Stimulated activated naive CD8-positive, alpha-beta T cell treated with anti-CD3 and anti-CD28 coated beads, Interleukin-15, Interleukin-2, amounts not matched to agents 100 ng/mL and 50 ng/mL, for 24 hours (primary cell): ENCODE results near the gene UTF1.
"Not testable (repeated sequence)": the region's sequence is repeated elsewhere in the genome, so short reads cannot be mapped to it uniquely, and the experiment has no call there.

Experiments
- H3K27ac Mint-ChIP-seq: one replicate; pipeline ENCODE4 v1.8.0; 2021; ENCODE audit warnings: mild to moderate bottlenecking, mixed read lengths
- H3K27me3 Mint-ChIP-seq: one replicate; pipeline ENCODE4 v1.8.0; 2021; ENCODE audit warnings: mixed read lengths
- H3K36me3 Mint-ChIP-seq: one replicate; pipeline ENCODE4 v1.8.0; 2021; ENCODE audit warnings: low read depth, mixed read lengths
- H3K4me1 Mint-ChIP-seq: one replicate; pipeline ENCODE4 v1.8.0; 2021; ENCODE audit warnings: low read depth, mixed read lengths
- H3K4me3 Mint-ChIP-seq: one replicate; pipeline ENCODE4 v1.8.0; 2021; ENCODE audit warnings: mild to moderate bottlenecking, mixed read lengths
- H3K9me3 Mint-ChIP-seq: one replicate; pipeline ENCODE4 v1.8.0; 2021; ENCODE audit warnings: mixed read lengths

Gene UTF1

GRCh38 chr10:133211959-133212852 is 17.8 kb upstream of the UTF1 start:
- H3K27ac Mint-ChIP-seq: no peak overlapping the region
- no peak overlapping the region for H3K4me3 Mint-ChIP-seq
- no peaks in the 10 kb centered on the region for H3K9me3 Mint-ChIP-seq
- peaks cover 3% of the 10 kb centered on the region for H3K27me3 Mint-ChIP-seq
- no peaks in the 10 kb centered on the region for H3K36me3 Mint-ChIP-seq
- no peaks in the 10 kb centered on the region for H3K4me1 Mint-ChIP-seq

GRCh38 chr10:133212853-133213494 is 17.0 kb upstream of the UTF1 start:
- no peak overlapping the region for H3K4me3 Mint-ChIP-seq
- H3K9me3 Mint-ChIP-seq: no peaks in the 10 kb centered on the region
- no peak overlapping the region for H3K27ac Mint-ChIP-seq
- H3K4me1 Mint-ChIP-seq: no peaks in the 10 kb centered on the region
- H3K36me3 Mint-ChIP-seq: no peaks in the 10 kb centered on the region
- H3K27me3 Mint-ChIP-seq: peaks cover 3% of the 10 kb centered on the region

- Mint-ChIP-seq H3K9me3 (no peaks in the 10 kb centered on the region), H3K4me3 (no peak overlapping the region), H3K36me3 (no peaks in the 10 kb centered on the region), H3K27me3 (peaks cover 3% of the 10 kb centered on the region), H3K4me1 (no peaks in the 10 kb centered on the region), H3K27ac (no peak overlapping the region)
Measured at GRCh38 chr10:133213641-133214467, 16.2 kb upstream of the UTF1 start.

- Mint-ChIP-seq H3K27ac (no peak overlapping the region), H3K36me3 (no peaks in the 10 kb centered on the region), H3K9me3 (no peaks in the 10 kb centered on the region), H3K4me1 (no peaks in the 10 kb centered on the region), H3K27me3 (peaks cover 3% of the 10 kb centered on the region), H3K4me3 (no peak overlapping the region)
Measured at GRCh38 chr10:133214468-133215410, 15.3 kb upstream of the UTF1 start.

- H3K27ac Mint-ChIP-seq: no peak overlapping the region
- H3K27me3 Mint-ChIP-seq: peaks cover 3% of the 10 kb centered on the region
- no peaks in the 10 kb centered on the region for H3K4me1 Mint-ChIP-seq
- H3K9me3 Mint-ChIP-seq: no peaks in the 10 kb centered on the region
- no peaks in the 10 kb centered on the region for H3K36me3 Mint-ChIP-seq
- H3K4me3 Mint-ChIP-seq: no peak overlapping the region
Measured at GRCh38 chr10:133215586-133215985, 14.4 kb upstream of the UTF1 start.

- Mint-ChIP-seq H3K9me3 (no peaks in the 10 kb centered on the region), H3K4me3 (no peak overlapping the region), H3K27ac (no peak overlapping the region), H3K4me1 (no peaks in the 10 kb centered on the region), H3K36me3 (no peaks in the 10 kb centered on the region), H3K27me3 (peaks cover 12% of the 10 kb centered on the region)
Measured at GRCh38 chr10:133216776-133217175, 13.2 kb upstream of the UTF1 start.

- H3K4me1 Mint-ChIP-seq: no peaks in the 10 kb centered on the region
- no peaks in the 10 kb centered on the region for H3K36me3 Mint-ChIP-seq
- H3K27ac Mint-ChIP-seq: no peak overlapping the region
- no peaks in the 10 kb centered on the region for H3K9me3 Mint-ChIP-seq
- no peak overlapping the region for H3K4me3 Mint-ChIP-seq
- peaks cover 12% of the 10 kb centered on the region for H3K27me3 Mint-ChIP-seq
Measured at GRCh38 chr10:133217800-133218589, 12.0 kb upstream of the UTF1 start.

- H3K27ac Mint-ChIP-seq: no peak overlapping the region
- H3K9me3 Mint-ChIP-seq: no peaks in the 10 kb centered on the region
- H3K4me3 Mint-ChIP-seq: no peak overlapping the region
- no peaks in the 10 kb centered on the region for H3K36me3 Mint-ChIP-seq
- H3K27me3 Mint-ChIP-seq: peaks cover 12% of the 10 kb centered on the region
- H3K4me1 Mint-ChIP-seq: no peaks in the 10 kb centered on the region
Measured at GRCh38 chr10:133218891-133219290, 11.1 kb upstream of the UTF1 start.

GRCh38 chr10:133219782-133220181 is 10.2 kb upstream of the UTF1 start:
- Mint-ChIP-seq H3K36me3 (no peaks in the 10 kb centered on the region), H3K27me3 (peaks cover 12% of the 10 kb centered on the region), H3K4me3 (no peak overlapping the region), H3K9me3 (no peaks in the 10 kb centered on the region), H3K27ac (no peak overlapping the region), H3K4me1 (no peaks in the 10 kb centered on the region)

GRCh38 chr10:133221331-133221730 is 8.7 kb upstream of the UTF1 start:
- peaks cover 10% of the 10 kb centered on the region for H3K4me1 Mint-ChIP-seq
- peaks cover 15% of the 10 kb centered on the region for H3K27me3 Mint-ChIP-seq
- no peak overlapping the region for H3K27ac Mint-ChIP-seq
- no peak overlapping the region for H3K4me3 Mint-ChIP-seq
- H3K36me3 Mint-ChIP-seq: no peaks in the 10 kb centered on the region
- no peaks in the 10 kb centered on the region for H3K9me3 Mint-ChIP-seq

GRCh38 chr10:133221756-133222155 is 8.3 kb upstream of the UTF1 start:
- Mint-ChIP-seq H3K4me1 (peaks cover 14% of the 10 kb centered on the region), H3K27me3 (peaks cover 18% of the 10 kb centered on the region)
- H3K9me3 Mint-ChIP-seq, H3K36me3 Mint-ChIP-seq, H3K4me3 Mint-ChIP-seq, H3K27ac Mint-ChIP-seq: not testable (repeated sequence)

GRCh38 chr10:133224076-133224475 is 5.9 kb upstream of the UTF1 start:
- peaks cover 17% of the 10 kb centered on the region for H3K4me1 Mint-ChIP-seq
- no peaks in the 10 kb centered on the region for H3K36me3 Mint-ChIP-seq
- H3K9me3 Mint-ChIP-seq: no peaks in the 10 kb centered on the region
- peaks cover 40% of the 10 kb centered on the region for H3K27me3 Mint-ChIP-seq
- H3K27ac Mint-ChIP-seq: no peak overlapping the region
- H3K4me3 Mint-ChIP-seq: no peak overlapping the region

- Mint-ChIP-seq H3K9me3 (no peaks in the 10 kb centered on the region), H3K27ac (no peak overlapping the region), H3K27me3 (peaks cover 45% of the 10 kb centered on the region), H3K4me1 (peaks cover 22% of the 10 kb centered on the region), H3K4me3 (no peak overlapping the region), H3K36me3 (no peaks in the 10 kb centered on the region)
Measured at GRCh38 chr10:133224756-133225372, 5.2 kb upstream of the UTF1 start.
